Subcutaneous abdominal adipose tissue (tissue), 5 donors: ENCODE data around the gene LCN12.

Experiments
- H3K27ac ChIP-seq: one replicate; pipeline ENCODE4 v1.7.0; 2013; ENCODE audit warnings: low read depth, mild to moderate bottlenecking, inconsistent platforms, low read length, moderate library complexity
- H3K27me3 ChIP-seq, 5 donors: one replicate each; pipeline ENCODE4 v1.7.0; 2013; ENCODE audit warnings: low read length in 5 of 5, inconsistent platforms in 1 of 5; ENCODE audit not compliant: control insufficient read depth in 5 of 5, insufficient read depth in 4 of 5
- H3K36me3 ChIP-seq, 5 donors: one replicate each; pipeline ENCODE4 v1.7.0; 2013; ENCODE audit warnings: low read length in 5 of 5; ENCODE audit not compliant: control insufficient read depth in 5 of 5, insufficient read depth in 5 of 5
- H3K4me1 ChIP-seq, 5 donors: one replicate each; pipeline ENCODE4 v1.7.0; 2013; ENCODE audit warnings: low read length in 5 of 5, mild to moderate bottlenecking in 3 of 5, moderate library complexity in 1 of 5; ENCODE audit not compliant: control insufficient read depth in 5 of 5, insufficient read depth in 5 of 5
- H3K4me3 ChIP-seq, 5 donors: one replicate each; pipeline ENCODE4 v1.7.0; 2013; ENCODE audit warnings: low read length in 5 of 5, low read depth in 1 of 5
- H3K9ac ChIP-seq, 5 donors: one replicate each; pipeline ENCODE4 v1.7.0; 2013; ENCODE audit warnings: low read length in 5 of 5, mild to moderate bottlenecking in 4 of 5, moderate library complexity in 3 of 5
- H3K9me3 ChIP-seq, 5 donors: one replicate each; pipeline ENCODE4 v1.7.0; 2013; ENCODE audit warnings: low read length in 5 of 5; ENCODE audit not compliant: control insufficient read depth in 5 of 5
- donor health status: healthy.
- donor health status: healthy.
- donor health status: healthy.
- donor health status: healthy.
- donor health status: healthy.

Gene LCN12

GRCh38 chr9:136950656-136951276, 1.3 kb upstream of the LCN12 start:
- H3K27ac ChIP-seq, result no peak overlapping the region
- H3K9ac ChIP-seq, result peak overlapping the region in 4 of 5 donors; percentile 76 to 93 (median 82)
- peaks cover 0 to 4% (median 0%) of the 10 kb centered on the region in 5 donors for H3K27me3 ChIP-seq
- no peaks in the 10 kb centered on the region for H3K36me3 ChIP-seq
- no peaks in the 10 kb centered on the region for H3K9me3 ChIP-seq
- peak overlapping the region in 4 of 5 donors; percentile 67 to 81 (median 73) for H3K4me3 ChIP-seq
- peaks cover 0 to 33% (median 15%) of the 10 kb centered on the region in 5 donors for H3K4me1 ChIP-seq

GRCh38 chr9:136952321-136952850, 313 bp downstream of the LCN12 start:
- Histone ChIP-seq H3K27ac (no peak overlapping the region), H3K9me3 (peaks cover 0 to 4% (median 0%) of the 10 kb centered on the region in 5 donors), H3K4me3 (no peak overlapping the region), H3K4me1 (peaks cover 0 to 25% (median 15%) of the 10 kb centered on the region in 5 donors), H3K27me3 (peaks cover 0 to 4% (median 0%) of the 10 kb centered on the region in 5 donors), H3K36me3 (no peaks in the 10 kb centered on the region), H3K9ac (no peak overlapping the region)

- H3K27ac ChIP-seq, result no peak overlapping the region
- peaks cover 0 to 4% (median 0%) of the 10 kb centered on the region in 5 donors for H3K27me3 ChIP-seq
- no peaks in the 10 kb centered on the region for H3K36me3 ChIP-seq
- peaks cover 0 to 18% (median 13%) of the 10 kb centered on the region in 5 donors for H3K4me1 ChIP-seq
- H3K9me3 ChIP-seq, result peaks cover 0 to 4% (median 0%) of the 10 kb centered on the region in 5 donors
- H3K4me3 ChIP-seq, result no peak overlapping the region
- H3K9ac ChIP-seq, result no peak overlapping the region
Measured at GRCh38 chr9:136952876-136953770, 1.1 kb downstream of the LCN12 start.

- Histone ChIP-seq H3K9ac (no peak overlapping the region), H3K4me3 (no peak overlapping the region), H3K27me3 (peaks cover 0 to 4% (median 0%) of the 10 kb centered on the region in 5 donors), H3K4me1 (peaks cover 0 to 17% (median 11%) of the 10 kb centered on the region in 5 donors), H3K9me3 (peaks cover 0 to 4% (median 0%) of the 10 kb centered on the region in 5 donors), H3K36me3 (no peaks in the 10 kb centered on the region), H3K27ac (no peak overlapping the region)
Measured at GRCh38 chr9:136953771-136954269, 1.7 kb downstream of the LCN12 start.

GRCh38 chr9:136954270-136955083, 2.4 kb downstream of the LCN12 start:
- peaks cover 0 to 13% (median 10%) of the 10 kb centered on the region in 5 donors for H3K4me1 ChIP-seq
- H3K36me3 ChIP-seq, result no peaks in the 10 kb centered on the region
- peaks cover 0 to 4% (median 0%) of the 10 kb centered on the region in 5 donors for H3K9me3 ChIP-seq
- H3K9ac ChIP-seq, result no peak overlapping the region
- no peak overlapping the region for H3K27ac ChIP-seq
- H3K27me3 ChIP-seq, result peaks cover 0 to 4% (median 0%) of the 10 kb centered on the region in 5 donors
- no peak overlapping the region for H3K4me3 ChIP-seq

- H3K36me3 ChIP-seq, result no peaks in the 10 kb centered on the region
- H3K4me1 ChIP-seq, result peaks cover 0 to 4% (median 3%) of the 10 kb centered on the region in 5 donors
- H3K9me3 ChIP-seq, result peaks cover 0 to 4% (median 0%) of the 10 kb centered on the region in 5 donors
- no peak overlapping the region for H3K27ac ChIP-seq
- peaks cover 0 to 4% (median 0%) of the 10 kb centered on the region in 5 donors for H3K27me3 ChIP-seq
- H3K4me3 ChIP-seq, result no peak overlapping the region
- H3K9ac ChIP-seq, result no peak overlapping the region
Measured at GRCh38 chr9:136955202-136955942, 3.3 kb downstream of the LCN12 start.

- Histone ChIP-seq H3K4me3 (no peak overlapping the region), H3K9ac (no peak overlapping the region), H3K27me3 (peaks cover 0 to 4% (median 0%) of the 10 kb centered on the region in 5 donors), H3K27ac (no peak overlapping the region), H3K36me3 (no peaks in the 10 kb centered on the region), H3K9me3 (peaks cover 0 to 4% (median 0%) of the 10 kb centered on the region in 5 donors), H3K4me1 (peaks cover 0 to 2% (median 1%) of the 10 kb centered on the region in 5 donors)
Measured at GRCh38 chr9:136955943-136956335, 3.9 kb downstream of the LCN12 start.

- Histone ChIP-seq H3K27me3 (peaks cover 0 to 4% (median 0%) of the 10 kb centered on the region in 5 donors), H3K9ac (no peak overlapping the region), H3K27ac (no peak overlapping the region), H3K9me3 (peaks cover 0 to 4% (median 0%) of the 10 kb centered on the region in 5 donors), H3K4me1 (peaks cover 2 to 9% (median 7%) of the 10 kb centered on the region in 5 donors), H3K36me3 (no peaks in the 10 kb centered on the region), H3K4me3 (no peak overlapping the region)
Measured at GRCh38 chr9:136956604-136957003, 4.5 kb downstream of the LCN12 start.

- peaks cover 2 to 14% (median 9%) of the 10 kb centered on the region in 5 donors for H3K4me1 ChIP-seq
- peaks cover 0 to 4% (median 0%) of the 10 kb centered on the region in 5 donors for H3K27me3 ChIP-seq
- peaks cover 0 to 4% (median 0%) of the 10 kb centered on the region in 5 donors for H3K9me3 ChIP-seq
- no peak overlapping the region for H3K9ac ChIP-seq
- no peaks in the 10 kb centered on the region for H3K36me3 ChIP-seq
- no peak overlapping the region for H3K27ac ChIP-seq
- H3K4me3 ChIP-seq, result no peak overlapping the region
Measured at GRCh38 chr9:136957461-136957860, 5.4 kb downstream of the LCN12 start.
